A549 (cell line): ENCODE results near the gene SYNCRIP.

ENCODE experiments used
- CEBPB ChIP-seq, 2 experiments: fragments of >200 bp in 1 of 2; sonication (Bioruptor Twin) in 1 of 2; formaldehyde crosslinking in 1 of 2; IDR thresholded peaks; 2 replicates each; pipeline ENCODE4 v1.6.1; 2012 to 2016
- CHD4 ChIP-seq: fragments of 200-600 bp; sonication (generic); IDR thresholded peaks from 2 replicates; pipeline ENCODE4 v1.6.1; 2016; ENCODE audit warnings: antibody characterized with exemption, mild to moderate bottlenecking, borderline replicate concordance
- CTCF ChIP-seq: fragments of >200 bp; sonication (Bioruptor Twin); formaldehyde crosslinking; IDR thresholded peaks from 3 replicates; pipeline ENCODE4 v1.5.1; 2016
- MAFK ChIP-seq: fragments of 450-650 bp; IDR thresholded peaks from 2 replicates; pipeline ENCODE4 v1.6.1; 2014; ENCODE audit not compliant: partially characterized antibody
- POLR2A ChIP-seq: IDR thresholded peaks from 2 replicates; pipeline ENCODE4 v1.6.1; 2012; ENCODE audit warnings: mild to moderate bottlenecking, low read length
- RAD21 ChIP-seq, 2 experiments: fragments of >200 bp in 1 of 2; sonication (Bioruptor Twin) in 1 of 2; formaldehyde crosslinking in 1 of 2; IDR thresholded peaks in 1 of 2; conservative IDR thresholded peaks in 1 of 2; 2 replicates in 1 of 2; 3 replicates in 1 of 2; pipeline ENCODE4 v1.6.1; 2012 to 2018; ENCODE audit warnings: inconsistent platforms in 1 of 2
- REST ChIP-seq: fragments of 200-600 bp; sonication (generic); IDR thresholded peaks from 2 replicates; pipeline ENCODE4 v1.6.1; 2016; ENCODE audit warnings: antibody characterized with exemption, mild to moderate bottlenecking, moderate library complexity
- RFX5 ChIP-seq: fragments of 450-650 bp; IDR thresholded peaks from 2 replicates; pipeline ENCODE4 v1.7.1; 2014; ENCODE audit warnings: antibody characterized with exemption, mild to moderate bottlenecking, moderate library complexity
- SMC3 ChIP-seq: fragments of >200 bp; sonication (Bioruptor Twin); formaldehyde crosslinking; IDR thresholded peaks from 3 replicates; pipeline ENCODE4 v1.6.1; 2018; ENCODE audit warnings: inconsistent platforms
- TF ChIP-seq, protein P1 (sequence below): IDR thresholded peaks from 2 replicates; pipeline ENCODE4 v1.6.1; 2012

- TF ChIP-seq CHD4 (no peak), CTCF (no peak), CEBPB (IDR thresholded peaks at IDR 0.05) (no peak), RFX5 (no peak), RAD21 (conservative IDR thresholded peaks at IDR 0.05 in 1 of 2, IDR thresholded peaks at IDR 0.05 in 1 of 2) (no peak), SMC3 (no peak), POLR2A (no peak), MAFK (no peak), REST (no peak)
- TF ChIP-seq, protein P1, sequence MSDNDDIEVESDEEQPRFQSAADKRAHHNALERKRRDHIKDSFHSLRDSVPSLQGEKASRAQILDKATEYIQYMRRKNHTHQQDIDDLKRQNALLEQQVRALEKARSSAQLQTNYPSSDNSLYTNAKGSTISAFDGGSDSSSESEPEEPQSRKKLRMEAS: no peak
Measured at GRCh38 chr6:85669735-85670194, 27.1 kb upstream of the SYNCRIP start.
